Measurements from ENCODE around the gene KLHL29.

KLHL29 gene

DNA sequence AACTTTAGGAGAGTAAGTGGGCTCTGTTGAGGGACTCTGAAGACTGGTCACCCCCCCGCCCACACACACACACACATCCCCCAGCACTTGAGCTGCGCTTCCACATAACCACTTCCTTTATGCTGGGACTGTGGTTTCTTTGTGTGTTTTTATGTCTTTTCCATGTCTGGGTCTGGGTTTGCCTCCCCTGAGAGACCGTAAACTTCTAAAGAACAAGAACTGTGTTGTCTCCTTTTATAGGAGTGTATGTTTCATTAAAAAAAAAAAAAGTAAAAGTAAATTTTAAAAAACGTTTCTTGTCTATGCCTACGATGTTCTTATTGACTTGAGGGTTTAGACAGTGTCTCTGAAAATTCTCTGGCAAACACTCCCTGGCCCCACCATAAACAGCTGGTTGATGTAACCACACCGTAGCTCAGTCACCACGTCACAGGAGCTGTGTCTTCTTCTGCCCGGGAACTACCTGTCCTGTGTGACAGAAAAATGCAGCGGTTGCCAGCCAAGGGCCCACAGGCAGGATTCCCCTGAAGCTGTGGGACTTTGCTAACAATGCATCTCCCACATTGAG lies 68.0 kb downstream of the KLHL29 start:
- DNase-seq, result peak; percentile 48

GRCh38 chr2:23453432-23453831 lies 68.5 kb downstream of the KLHL29 start:
- no peak for DNase-seq

- DNase-seq, result no peak
These were observed 69.0 kb downstream of the KLHL29 start for GRCh38 chr2:23453836-23454460.

DNA sequence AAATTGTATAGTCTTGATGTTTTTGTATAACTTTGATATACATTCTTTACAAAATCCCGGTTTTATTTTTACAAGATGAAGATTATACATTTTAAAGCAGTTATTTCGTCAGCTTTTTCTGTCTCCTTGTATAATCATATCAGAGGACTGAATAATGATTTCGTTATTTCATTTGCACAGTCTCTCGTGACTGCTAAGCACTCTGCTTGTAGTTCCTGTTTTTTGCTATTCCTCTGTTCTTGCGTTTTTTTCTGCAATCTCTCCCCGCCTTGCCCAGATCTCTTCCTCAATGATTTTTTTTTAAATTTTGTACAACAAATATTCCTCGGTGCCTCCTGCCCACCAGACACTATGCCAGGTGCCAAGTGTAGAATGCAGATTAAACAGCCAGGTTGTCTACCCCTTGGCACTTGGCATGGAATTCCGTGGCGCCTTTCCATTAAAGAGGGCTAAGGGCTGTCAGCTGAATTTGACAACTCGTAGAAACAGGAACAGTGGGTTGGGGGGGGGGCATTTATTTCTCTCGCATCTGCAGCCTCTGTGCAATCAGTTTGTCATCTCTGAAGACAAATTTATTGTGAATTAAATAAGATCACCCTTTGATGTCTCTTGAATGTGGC lies 69.6 kb downstream of the KLHL29 start:
- DNase-seq, result no peak

DNA sequence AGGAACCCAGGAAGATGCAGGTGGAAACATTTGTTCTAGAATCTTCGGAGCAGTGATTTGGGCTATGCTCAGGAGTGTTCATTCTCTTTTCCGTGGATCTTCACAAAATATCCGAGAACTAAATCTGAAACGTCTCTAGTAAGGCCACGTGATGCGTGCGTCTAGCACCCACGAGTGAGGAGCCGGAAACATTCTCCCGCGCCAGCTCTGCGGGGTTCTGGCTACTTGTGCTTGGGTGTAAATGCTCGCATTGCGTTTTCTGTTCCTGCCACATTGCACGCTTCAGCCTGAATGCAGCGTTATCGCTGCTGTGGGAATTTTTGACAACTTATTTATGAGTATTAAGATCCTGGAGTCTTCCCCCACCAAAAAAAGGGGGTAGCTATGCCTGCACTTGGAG lies 71.4 kb downstream of the KLHL29 start:
- no peak for DNase-seq

- no peak for DNase-seq
These were observed 72.1 kb downstream of the KLHL29 start for GRCh38 chr2:23456881-23457760.

DNA sequence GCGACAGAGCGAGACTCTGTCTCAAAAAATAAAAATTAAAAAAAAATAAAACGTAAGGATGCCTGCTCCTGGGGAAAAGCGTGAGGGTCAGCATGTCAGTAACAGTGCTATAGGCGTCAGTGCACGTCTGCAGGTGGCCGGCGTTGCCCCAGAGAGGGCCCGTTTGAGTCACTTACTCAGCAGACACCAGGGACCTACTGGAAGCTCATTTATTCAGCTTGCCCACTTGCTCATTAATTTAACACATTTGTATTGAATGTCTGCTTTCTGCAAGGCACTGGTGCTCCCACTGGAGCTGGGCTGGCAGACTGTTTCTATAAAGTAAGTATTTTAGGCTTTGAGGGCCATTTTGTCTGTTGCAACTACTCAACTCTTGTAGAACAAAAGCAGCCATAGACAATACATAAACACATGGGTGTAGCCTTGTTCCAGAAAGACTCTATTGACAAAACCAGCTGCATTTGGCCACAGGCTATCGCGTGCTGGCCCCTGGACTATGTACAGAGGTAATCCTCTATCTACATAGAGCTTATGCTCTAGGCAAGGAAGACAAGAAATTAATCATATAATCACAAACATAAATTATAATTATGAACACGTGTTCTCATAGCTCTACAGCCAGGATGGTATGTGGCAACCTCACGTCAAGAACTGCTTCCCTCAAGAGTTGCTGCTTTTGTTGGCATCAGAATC lies 73.2 kb downstream of the KLHL29 start:
- no peak for DNase-seq

- no peak for DNase-seq
These were observed 74.1 kb downstream of the KLHL29 start for GRCh38 chr2:23459032-23459431.

DNA sequence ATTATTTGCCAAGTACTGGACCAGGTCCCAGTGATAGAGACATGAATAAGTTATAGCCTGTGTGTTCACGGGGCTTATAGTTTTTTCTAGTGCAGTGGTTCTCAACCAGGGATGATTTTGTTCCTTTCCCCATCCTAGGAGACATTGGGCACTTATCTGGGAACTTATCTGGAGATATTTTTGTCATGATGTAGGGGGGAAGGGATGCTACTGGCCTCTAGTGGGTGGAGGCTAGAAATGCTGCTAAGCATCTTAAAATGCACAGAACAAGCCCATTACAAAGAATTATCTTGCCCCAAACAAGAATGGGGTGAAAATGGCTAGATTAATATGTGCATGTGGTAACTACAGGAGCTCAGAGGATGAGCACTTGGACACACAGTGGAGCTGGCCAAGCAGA lies 75.2 kb downstream of the KLHL29 start:
- DNase-seq, result no peak

DNA sequence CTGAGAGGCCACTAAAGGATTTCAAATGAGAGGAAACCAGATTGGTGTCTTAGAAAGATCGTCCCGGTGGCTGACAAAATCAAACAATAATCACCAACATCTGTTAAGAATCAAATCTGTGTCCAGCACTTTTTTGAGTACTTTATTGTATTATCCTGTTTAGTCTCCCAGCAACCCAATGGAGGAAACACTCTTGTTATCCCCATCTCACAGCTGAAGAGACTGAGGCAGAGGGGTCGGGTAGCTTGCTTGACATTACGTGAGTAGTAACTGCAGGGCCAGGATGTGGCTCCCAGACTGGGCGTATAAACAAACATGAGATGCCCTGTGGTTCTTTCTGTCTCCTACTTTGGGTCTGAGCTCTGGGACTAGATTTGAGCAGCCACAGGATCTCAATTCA lies 76.0 kb downstream of the KLHL29 start:
- DNase-seq, result no peak

- no peak for DNase-seq
These were observed 79.2 kb downstream of the KLHL29 start for GRCh38 chr2:23464156-23464555.

DNA sequence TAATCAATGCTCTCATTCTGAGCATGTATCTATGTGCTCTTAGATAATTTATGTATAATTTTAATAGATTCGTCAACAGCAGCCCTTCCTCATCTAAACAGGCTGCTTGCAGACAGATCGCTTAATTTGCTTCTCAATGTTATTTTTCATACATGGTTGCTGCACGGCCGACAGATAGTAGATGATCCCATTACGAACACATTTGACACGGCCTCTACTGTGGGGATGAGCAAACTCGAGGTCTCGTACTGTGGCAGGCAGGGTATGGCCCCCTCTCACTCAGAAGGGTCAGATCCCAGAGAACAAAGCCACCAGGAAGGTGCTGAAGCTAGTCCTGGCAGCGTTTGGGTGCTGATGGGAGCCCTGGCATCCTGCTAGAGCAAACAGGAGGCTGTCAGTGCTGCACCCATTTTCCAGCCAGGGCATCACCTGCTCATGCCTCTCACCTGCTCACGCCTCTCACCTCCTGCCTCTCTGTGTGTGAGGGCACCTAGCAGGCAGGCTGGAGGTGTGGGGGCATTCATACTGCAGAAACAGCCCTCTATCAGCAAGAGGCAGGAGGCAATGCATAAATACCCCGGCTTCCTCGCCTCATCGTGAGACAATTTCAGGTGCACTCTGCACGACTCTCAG lies 80.0 kb downstream of the KLHL29 start:
- DNase-seq, result no peak

- DNase-seq, result no peak
These were observed 81.0 kb downstream of the KLHL29 start for GRCh38 chr2:23465936-23466335.

DNA sequence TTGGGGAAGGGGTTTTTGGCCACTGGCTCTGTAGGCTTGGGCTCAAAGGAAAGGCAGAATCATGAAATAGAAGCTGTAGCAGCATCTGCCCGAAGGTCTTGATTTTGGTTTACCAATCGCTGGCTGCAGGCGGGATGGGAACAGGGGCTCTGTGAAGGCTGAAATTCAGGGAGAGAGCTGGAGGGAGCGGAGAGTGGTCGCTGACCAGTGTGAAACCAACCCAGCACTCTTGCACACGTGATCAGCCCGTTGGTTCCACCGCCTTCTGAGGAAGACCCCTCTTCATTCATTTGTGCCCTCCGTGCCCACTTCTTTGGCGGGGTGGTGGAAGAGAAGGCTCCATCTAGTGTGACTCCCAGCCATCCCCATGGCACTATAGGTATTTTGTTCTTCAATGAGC lies 82.6 kb downstream of the KLHL29 start:
- no peak for DNase-seq

DNA sequence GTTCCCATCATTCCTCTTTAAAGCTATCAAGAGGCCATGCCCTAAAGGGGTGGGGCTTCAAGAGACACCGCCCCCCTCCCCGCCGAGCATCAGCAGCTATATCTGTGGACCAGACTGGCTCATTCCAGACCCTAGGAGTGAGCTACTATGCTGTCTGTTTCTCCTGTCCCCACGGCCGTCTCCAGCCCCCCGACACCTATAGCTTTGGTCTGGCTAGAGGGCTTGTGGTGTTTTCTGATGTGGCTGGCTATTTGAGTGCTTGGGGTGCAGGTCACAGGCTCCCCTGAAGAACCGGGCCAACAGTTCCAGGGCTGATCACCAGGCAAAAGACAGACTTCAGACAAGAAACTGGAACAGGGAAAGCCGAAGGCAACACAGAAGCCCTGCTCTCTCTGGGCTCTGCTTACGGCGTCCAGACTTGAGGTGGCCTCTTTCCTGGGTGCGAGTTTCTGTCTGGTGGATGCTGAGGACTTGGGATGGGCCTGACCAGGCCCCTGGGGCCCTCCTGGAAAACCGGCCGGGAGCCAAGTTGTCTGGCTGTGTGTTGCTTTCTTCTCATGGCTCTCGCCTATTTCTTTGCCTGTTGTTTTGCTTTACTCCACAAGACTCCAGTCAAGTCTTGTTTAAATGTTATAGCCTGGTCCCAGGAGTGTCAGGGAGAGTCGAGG lies 83.6 kb downstream of the KLHL29 start:
- DNase-seq, result no peak

DNA sequence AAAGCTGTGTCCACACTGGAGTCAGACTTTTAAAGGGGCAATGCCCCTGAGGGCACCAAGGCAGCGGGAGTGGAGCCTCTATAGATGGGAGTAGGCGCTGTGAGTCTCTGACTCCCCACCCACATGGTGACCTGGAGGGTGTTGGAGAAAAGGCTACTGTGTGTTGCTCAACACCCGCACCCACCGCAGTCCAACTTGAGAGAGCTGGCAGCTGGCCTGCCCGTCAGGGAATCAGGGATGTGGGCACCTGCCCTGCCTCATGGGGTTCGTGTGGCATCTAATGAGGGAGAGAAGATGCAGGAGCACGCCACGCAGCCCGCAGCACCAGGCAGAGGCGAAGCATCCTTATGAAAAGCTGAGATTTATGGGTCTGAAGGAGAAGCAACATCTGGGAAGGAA lies 84.2 kb downstream of the KLHL29 start:
- DNase-seq, result no peak

DNA sequence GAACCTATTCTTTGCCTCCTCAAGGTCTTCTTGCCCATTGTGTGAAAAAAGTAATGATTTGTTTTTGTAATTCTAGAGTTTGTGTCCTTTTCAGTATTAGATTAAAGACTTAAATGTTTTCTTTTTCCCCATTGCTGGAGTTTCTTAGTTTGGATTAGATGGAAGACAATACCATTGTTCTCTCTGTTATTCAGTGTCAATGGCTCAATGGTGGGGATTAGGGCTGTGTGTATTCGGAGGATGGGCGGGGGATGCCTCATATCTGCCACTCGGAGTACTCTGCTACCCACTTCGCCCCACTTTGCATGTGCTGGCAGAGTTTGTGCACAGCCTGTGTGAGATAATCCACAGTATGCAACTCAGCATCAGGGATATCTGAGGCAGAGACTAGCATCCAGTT lies 90.1 kb downstream of the KLHL29 start:
- DNase-seq, result no peak

GRCh38 chr2:23475473-23475872 lies 90.5 kb downstream of the KLHL29 start:
- DNase-seq, result no peak

DNA sequence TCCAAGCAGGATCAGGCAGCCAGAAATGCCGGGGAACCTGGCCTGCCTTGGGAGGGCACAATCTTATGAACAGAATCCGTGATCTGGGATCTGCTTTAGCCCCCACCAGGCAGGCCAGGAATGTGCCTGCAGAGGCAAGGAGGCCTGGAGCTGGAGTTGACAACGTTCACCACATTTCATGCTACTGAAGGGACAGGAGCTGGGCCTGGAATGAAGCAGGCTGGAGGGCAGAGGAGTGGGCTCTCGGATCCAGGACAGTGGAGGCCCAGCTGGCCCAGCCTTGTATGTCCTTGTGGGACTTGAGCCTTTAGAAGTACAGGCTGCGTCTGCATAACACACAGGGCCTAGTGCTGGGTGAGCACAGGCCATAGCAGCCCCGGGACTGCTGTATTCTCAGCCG lies 91.8 kb downstream of the KLHL29 start:
- DNase-seq, result no peak

DNA sequence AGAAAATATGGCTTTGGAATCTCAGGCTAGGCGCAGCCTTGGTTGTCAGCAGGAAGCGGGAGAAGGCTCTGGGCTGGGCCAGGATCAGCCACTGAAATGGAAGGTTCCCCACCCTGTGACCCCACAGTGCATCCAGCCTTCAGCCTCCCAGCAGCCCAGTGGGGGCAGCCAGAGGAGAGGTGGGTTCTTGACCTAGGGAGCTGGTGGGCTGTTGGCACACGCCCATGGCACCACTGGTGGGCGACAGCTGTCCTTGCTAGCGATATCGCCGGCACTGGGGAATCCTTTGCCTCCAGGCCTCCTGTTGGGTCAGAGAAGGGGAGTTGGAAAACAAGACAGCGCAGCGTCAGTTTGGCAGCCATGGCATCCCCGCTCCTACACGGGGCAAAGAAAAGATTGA lies 92.4 kb downstream of the KLHL29 start:
- no peak for DNase-seq

DNA sequence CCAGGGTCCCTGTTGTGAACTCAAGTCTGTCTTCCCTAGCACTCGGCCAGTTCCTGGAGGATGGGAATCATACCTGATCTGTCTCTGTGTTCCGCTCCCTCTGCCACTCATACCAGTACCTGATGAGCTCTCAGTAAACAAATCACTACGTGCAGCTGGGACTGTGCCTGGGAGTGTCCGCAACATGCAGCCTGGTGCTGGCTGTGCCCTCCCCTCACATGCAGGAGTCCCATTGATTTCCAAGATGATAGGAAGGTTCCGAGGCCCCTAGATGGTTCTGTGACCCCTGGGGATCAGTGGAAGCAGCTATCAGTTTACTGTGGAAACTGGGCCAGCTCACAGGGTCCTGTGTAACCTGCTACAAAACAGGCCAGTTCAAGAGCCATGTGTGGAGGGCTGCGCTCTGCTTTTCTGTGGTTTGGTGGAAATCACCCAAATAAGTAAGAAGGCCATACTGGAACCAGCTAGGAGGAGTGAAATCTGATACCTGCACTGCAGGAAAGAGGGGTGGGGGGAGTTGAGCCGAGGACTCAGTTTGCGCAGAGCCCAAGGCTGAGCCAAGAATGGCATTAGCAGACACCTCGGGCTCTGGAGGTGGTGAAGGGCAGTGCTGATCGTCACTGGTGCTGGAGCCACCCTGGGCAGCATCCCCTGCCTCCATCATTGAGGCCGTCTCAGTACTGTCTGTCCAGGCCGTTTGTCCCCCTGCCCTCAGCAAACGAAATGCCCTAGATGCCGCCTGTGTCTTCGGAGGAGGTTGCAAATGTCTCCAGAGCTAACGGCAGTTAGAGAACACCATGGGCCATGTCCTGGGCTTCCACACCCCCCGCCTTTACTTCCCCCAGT lies 93.3 kb downstream of the KLHL29 start:
- no peak for DNase-seq
